Measurements from ENCODE around the gene GPR84. TPM values are rescaled to one million over a fixed set of nuclear protein-coding genes. Genes with fewer than 3 reads are reported as not detected.

Gene GPR84
- total and polyA plus RNA-seq, 9 of the 15 experiments (the other 6 are each of a cell fraction or from before 2014, with no cell fraction given): 0.07 to 0.18 (median 0.11) TPM; not detected in 5

DNA sequence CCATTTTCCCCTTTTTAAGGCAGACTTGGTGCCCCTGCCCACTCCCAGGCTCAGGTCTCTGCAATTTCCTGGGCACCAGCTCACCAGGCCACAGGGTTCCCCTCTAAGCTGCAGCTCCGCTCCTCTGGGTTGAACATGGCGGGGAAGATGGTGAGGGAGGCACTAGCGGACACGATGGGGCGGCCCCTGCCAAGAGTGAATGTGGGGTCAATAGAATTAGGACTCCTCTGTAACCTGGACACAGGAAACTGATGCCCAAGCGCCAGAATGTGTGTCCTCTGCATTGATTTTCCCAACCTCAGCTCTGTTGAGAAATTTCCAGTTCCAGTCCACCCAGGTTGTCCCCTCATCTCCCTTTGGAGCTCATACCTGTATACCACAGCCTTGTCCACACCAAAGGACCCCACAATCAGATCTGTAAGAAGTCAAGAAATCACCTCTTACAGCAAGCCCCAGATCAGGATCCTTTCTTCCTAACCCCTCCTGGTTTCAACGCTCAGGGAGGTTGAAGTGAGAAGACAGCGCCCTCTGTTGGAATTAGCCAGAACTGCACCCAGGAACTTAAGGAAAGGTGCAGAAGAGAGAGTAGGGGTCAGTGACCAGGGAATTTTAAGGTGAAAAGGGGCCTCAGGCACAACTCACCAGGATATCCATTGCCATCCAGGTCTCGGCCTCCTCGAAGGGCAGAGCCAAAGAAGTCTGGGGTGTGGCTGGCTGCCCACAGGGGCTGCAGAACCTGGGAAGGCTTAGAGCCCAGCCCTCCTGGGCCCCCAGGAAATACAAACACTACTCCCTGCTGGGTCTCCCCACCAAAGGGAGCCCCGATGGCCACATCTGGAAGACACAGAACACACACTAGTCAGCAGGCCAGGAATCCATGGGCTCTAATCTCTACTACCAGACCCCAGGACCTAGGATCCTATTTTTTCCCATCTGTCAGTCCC is 40.0 kb upstream of the GPR84 start (continued):
- peak; percentile 43; the same call in 1 of the 2 replicates for TF ChIP-seq TEAD4 (IDR thresholded peaks at IDR 0.05; ENCODE audit: low read length)
- no peak for TF ChIP-seq TEAD4 (CRISPR knock-in tag; IDR thresholded peaks at IDR 0.05; ENCODE audit: borderline replicate concordance)
- no peak for TF ChIP-seq JUNB (CRISPR knock-in tag; conservative IDR thresholded peaks at IDR 0.05)
- TF ChIP-seq PHF8 (IDR thresholded peaks at IDR 0.05; ENCODE audit: borderline replicate concordance, low read length): no peak
- TF ChIP-seq, protein P1, sequence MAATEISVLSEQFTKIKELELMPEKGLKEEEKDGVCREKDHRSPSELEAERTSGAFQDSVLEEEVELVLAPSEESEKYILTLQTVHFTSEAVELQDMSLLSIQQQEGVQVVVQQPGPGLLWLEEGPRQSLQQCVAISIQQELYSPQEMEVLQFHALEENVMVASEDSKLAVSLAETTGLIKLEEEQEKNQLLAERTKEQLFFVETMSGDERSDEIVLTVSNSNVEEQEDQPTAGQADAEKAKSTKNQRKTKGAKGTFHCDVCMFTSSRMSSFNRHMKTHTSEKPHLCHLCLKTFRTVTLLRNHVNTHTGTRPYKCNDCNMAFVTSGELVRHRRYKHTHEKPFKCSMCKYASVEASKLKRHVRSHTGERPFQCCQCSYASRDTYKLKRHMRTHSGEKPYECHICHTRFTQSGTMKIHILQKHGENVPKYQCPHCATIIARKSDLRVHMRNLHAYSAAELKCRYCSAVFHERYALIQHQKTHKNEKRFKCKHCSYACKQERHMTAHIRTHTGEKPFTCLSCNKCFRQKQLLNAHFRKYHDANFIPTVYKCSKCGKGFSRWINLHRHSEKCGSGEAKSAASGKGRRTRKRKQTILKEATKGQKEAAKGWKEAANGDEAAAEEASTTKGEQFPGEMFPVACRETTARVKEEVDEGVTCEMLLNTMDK (IDR thresholded peaks at IDR 0.05; ENCODE audit: borderline replicate concordance, insufficient read depth, low read depth, low read length, poor library complexity, severe bottlenecking): peak; percentile 76
- 0 out of 2 replicates have a peak, but pooled peaks have one; percentile 21 for TF ChIP-seq SMC3 (conservative IDR thresholded peaks at IDR 0.05; ENCODE audit: insufficient read depth, low read depth, low read length)

DNA sequence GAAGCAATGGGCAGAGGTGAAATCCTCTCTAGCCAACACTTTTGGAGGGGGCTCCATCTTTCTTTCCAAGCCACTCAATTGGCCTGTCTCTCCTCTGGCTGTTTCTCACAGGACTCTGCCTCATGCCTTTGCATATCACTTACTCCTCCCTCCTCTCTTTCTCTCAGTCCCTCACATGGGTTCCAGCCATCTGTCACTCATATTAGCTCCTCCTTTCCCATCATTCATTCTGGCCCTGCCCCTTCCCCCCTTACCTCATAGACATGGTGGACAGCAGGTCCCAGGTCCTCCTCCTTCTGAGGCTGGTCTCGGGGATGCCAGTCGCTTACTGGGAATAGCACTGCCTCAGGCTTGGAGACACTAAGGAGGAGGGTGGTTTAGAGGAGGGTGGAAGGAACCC is 36.8 kb upstream of the GPR84 start:
- in situ Hi-C loops (cut with MboI): no loop called here
- intact Hi-C loops (cut with micrococcal nuclease): no loop called here
- 0 out of 3 replicates have a peak, but pooled peaks cover 4% of the 10 kb centered on the region for H3K79me2 ChIP-seq (ENCODE audit: control insufficient read depth, insufficient read depth, low read length)
- DNase-seq (ENCODE audit: extremely low read depth in 1 of 4, low spot score in 3 of 4) (no peak), ATAC-seq (peak; percentile 26), FAIRE-seq (no peak)
- ChIA-PET POLR2A (interaction anchor here (0.6 to 3.7 kb wide), 7 partner anchors 10 to 111 kb away, joined by 3 to 36 read pairs (median 4); no protein-coding TSS in a partner anchor), CTCF (ENCODE audit: low intra/inter-chr PET ratio) (interaction anchor here (4.1 kb wide), 1 partner anchor 38 kb away, joined by 58 read pairs; no protein-coding TSS in a partner anchor)
- H3K9ac ChIP-seq (ENCODE audit: insufficient read depth in 1 of 2, low read depth in 2 of 2, low read length in 2 of 2): no peak overlapping the region
- no peaks in the 10 kb centered on the region for H3K27me3 ChIP-seq (ENCODE audit: control insufficient read depth in 2 of 2, insufficient read depth in 2 of 2, low read length in 2 of 2)
- H3K9me3 ChIP-seq (replicated peaks; ENCODE audit: control insufficient read depth, insufficient read depth, low read depth, low read length): no peaks in the 10 kb centered on the region
- no TSS peak for BruUV-seq (replicated peaks)
- H2AFZ ChIP-seq (ENCODE audit: low read depth, low read length): no peak overlapping the region
- peaks cover 5% of the 10 kb centered on the region for H4K20me1 ChIP-seq (replicated peaks; ENCODE audit: control insufficient read depth, insufficient read depth, low read length)
- H3K4me3 ChIP-seq: no peak overlapping the region
- WGBS (ENCODE audit: insufficient coverage, low coverage, missing lambda C conversion rate): 93% methylated on average over 2 of the region's 2 CpGs
- H3K4me2 ChIP-seq (ENCODE audit: insufficient read depth, low read length): no peak overlapping the region
- H3K27ac ChIP-seq (ENCODE audit: extremely low read depth, low read depth, low read length): no peak overlapping the region
- peaks cover 0 to 3% of the 10 kb centered on the region in 2 experiments; a peak in 2 of 5 replicates for H3K4me1 ChIP-seq (replicated peaks in 1 of 2; ENCODE audit: control insufficient read depth in 2 of 2, insufficient read depth in 2 of 2, low read length in 2 of 2)
- peaks cover 99% of the 10 kb centered on the region for H3K36me3 ChIP-seq (ENCODE audit: control insufficient read depth, insufficient read depth, low read length)
- H3K9me1 ChIP-seq (ENCODE audit: control insufficient read depth, insufficient read depth, low read length): peaks cover 8% of the 10 kb centered on the region
- TF ChIP-seq, protein P2, sequence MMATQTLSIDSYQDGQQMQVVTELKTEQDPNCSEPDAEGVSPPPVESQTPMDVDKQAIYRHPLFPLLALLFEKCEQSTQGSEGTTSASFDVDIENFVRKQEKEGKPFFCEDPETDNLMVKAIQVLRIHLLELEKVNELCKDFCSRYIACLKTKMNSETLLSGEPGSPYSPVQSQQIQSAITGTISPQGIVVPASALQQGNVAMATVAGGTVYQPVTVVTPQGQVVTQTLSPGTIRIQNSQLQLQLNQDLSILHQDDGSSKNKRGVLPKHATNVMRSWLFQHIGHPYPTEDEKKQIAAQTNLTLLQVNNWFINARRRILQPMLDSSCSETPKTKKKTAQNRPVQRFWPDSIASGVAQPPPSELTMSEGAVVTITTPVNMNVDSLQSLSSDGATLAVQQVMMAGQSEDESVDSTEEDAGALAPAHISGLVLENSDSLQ (IDR thresholded peaks at IDR 0.05): peak; percentile 91
- TF ChIP-seq, protein P3, sequence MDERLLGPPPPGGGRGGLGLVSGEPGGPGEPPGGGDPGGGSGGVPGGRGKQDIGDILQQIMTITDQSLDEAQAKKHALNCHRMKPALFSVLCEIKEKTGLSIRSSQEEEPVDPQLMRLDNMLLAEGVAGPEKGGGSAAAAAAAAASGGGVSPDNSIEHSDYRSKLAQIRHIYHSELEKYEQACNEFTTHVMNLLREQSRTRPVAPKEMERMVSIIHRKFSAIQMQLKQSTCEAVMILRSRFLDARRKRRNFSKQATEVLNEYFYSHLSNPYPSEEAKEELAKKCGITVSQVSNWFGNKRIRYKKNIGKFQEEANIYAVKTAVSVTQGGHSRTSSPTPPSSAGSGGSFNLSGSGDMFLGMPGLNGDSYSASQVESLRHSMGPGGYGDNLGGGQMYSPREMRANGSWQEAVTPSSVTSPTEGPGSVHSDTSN (CRISPR knock-in tag; IDR thresholded peaks at IDR 0.05; ENCODE audit: low read depth): no peak
- TF ChIP-seq, protein P3 (tag; conservative IDR thresholded peaks at IDR 0.05; ENCODE audit: low read depth): peak; percentile 53; the same call in 1 of the 2 replicates
- TF ChIP-seq ZC3H11A (IDR thresholded peaks at IDR 0.05; ENCODE audit: low read depth, low read length): no peak

Data from K562 (cell line).